Measurements from ENCODE around the gene NDUFS8. TPM values are rescaled to one million over a fixed set of nuclear protein-coding genes. Genes with fewer than 3 reads are reported as not detected.
A peak's percentile ranks its signal among the peaks of the same experiment; 100 is the strongest.

Gene NDUFS8
- total and polyA plus RNA-seq, 2 of the 13 experiments (the other 11 are each of a cell fraction or from before 2014, with no cell fraction given): 96.7 to 158 TPM

GRCh38 chr11:68038226-68038717 is 7.8 kb downstream of the NDUFS8 start (continued):
- TF ChIP-seq TBX2 (CRISPR knock-in tag; IDR thresholded peaks at IDR 0.05; ENCODE audit: borderline replicate concordance) (peak; percentile 97), ZBTB7A (CRISPR knock-in tag; IDR thresholded peaks at IDR 0.05) (peak; percentile 93), ELF4 (CRISPR knock-in tag; IDR thresholded peaks at IDR 0.05; ENCODE audit: borderline replicate concordance) (no peak), RAD21 (CRISPR knock-in tag; IDR thresholded peaks at IDR 0.05) (no peak; the same call in 1 of the 2 replicates), ZBTB20 (CRISPR knock-in tag; IDR thresholded peaks at IDR 0.05; ENCODE audit: borderline replicate concordance, low read depth) (peak; percentile 81), MBNL3 (CRISPR knock-in tag; conservative IDR thresholded peaks at IDR 0.05) (no peak), ZFP36 (IDR thresholded peaks at IDR 0.05; ENCODE audit: borderline replicate concordance, low read depth, low read length, partially characterized antibody) (no peak), ZNF549 (CRISPR knock-in tag; IDR thresholded peaks at IDR 0.05) (no peak), YY1 (IDR thresholded peaks at IDR 0.05; ENCODE audit: insufficient read depth, insufficient replicate concordance, low read depth, low read length) (peak; percentile 66), HES4 (CRISPR knock-in tag; IDR thresholded peaks at IDR 0.05; ENCODE audit: borderline replicate concordance) (no peak), NPAS2 (CRISPR knock-in tag; IDR thresholded peaks at IDR 0.05; ENCODE audit: borderline replicate concordance) (no peak), ZNF343 (CRISPR knock-in tag; IDR thresholded peaks at IDR 0.05) (peak; percentile 72; the same call in 1 of the 2 replicates), ZBTB8A (CRISPR knock-in tag; IDR thresholded peaks at IDR 0.05; ENCODE audit: borderline replicate concordance, low read depth) (no peak), ZNF350 (CRISPR knock-in tag; IDR thresholded peaks at IDR 0.05; ENCODE audit: borderline replicate concordance, low read depth) (peak; percentile 95; the same call in 1 of the 2 replicates), ZNF468 (CRISPR knock-in tag; IDR thresholded peaks at IDR 0.05) (no peak), GRHL1 (CRISPR knock-in tag; conservative IDR thresholded peaks at IDR 0.05) (no peak), BRCA1 (CRISPR knock-in tag; IDR thresholded peaks at IDR 0.05) (0 out of 2 replicates have a peak, but pooled peaks have one; percentile 85), POLR2G (IDR thresholded peaks at IDR 0.05; ENCODE audit: low read depth, low read length) (no peak), BORCS8-MEF2B (CRISPR knock-in tag; IDR thresholded peaks at IDR 0.05) (no peak), ZNF629 (CRISPR knock-in tag; conservative IDR thresholded peaks at IDR 0.05) (peak; percentile 81), MXD3 (CRISPR knock-in tag; IDR thresholded peaks at IDR 0.05) (peak; percentile 69; the same call in 1 of the 2 replicates), TP53 (CRISPR knock-in tag; conservative IDR thresholded peaks at IDR 0.05) (0 out of 2 replicates have a peak, but pooled peaks have one; percentile 72)
- TF ChIP-seq, protein P1, sequence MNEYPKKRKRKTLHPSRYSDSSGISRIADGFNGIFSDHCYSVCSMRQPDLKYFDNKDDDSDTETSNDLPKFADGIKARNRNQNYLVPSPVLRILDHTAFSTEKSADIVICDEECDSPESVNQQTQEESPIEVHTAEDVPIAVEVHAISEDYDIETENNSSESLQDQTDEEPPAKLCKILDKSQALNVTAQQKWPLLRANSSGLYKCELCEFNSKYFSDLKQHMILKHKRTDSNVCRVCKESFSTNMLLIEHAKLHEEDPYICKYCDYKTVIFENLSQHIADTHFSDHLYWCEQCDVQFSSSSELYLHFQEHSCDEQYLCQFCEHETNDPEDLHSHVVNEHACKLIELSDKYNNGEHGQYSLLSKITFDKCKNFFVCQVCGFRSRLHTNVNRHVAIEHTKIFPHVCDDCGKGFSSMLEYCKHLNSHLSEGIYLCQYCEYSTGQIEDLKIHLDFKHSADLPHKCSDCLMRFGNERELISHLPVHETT (CRISPR knock-in tag; conservative IDR thresholded peaks at IDR 0.05): 0 out of 2 replicates have a peak, but pooled peaks have one; percentile 42
- TF ChIP-seq, protein P2, sequence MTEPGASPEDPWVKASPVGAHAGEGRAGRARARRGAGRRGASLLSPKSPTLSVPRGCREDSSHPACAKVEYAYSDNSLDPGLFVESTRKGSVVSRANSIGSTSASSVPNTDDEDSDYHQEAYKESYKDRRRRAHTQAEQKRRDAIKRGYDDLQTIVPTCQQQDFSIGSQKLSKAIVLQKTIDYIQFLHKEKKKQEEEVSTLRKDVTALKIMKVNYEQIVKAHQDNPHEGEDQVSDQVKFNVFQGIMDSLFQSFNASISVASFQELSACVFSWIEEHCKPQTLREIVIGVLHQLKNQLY (CRISPR knock-in tag; IDR thresholded peaks at IDR 0.05): peak; percentile 88
- TF ChIP-seq, protein P3, sequence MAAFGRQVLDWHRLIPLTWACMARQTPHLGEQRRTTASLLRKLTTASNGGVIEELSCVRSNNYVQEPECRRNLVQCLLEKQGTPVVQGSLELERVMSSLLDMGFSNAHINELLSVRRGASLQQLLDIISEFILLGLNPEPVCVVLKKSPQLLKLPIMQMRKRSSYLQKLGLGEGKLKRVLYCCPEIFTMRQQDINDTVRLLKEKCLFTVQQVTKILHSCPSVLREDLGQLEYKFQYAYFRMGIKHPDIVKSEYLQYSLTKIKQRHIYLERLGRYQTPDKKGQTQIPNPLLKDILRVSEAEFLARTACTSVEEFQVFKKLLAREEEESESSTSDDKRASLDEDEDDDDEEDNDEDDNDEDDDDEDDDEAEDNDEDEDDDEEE (CRISPR knock-in tag; IDR thresholded peaks at IDR 0.05): peak; percentile 58; the same call in 1 of the 2 replicates
